Naive thymus-derived CD4-positive, alpha-beta T cell (primary cell): ENCODE results near the gene KIAA1671. TPM values are rescaled to one million over a fixed set of nuclear protein-coding genes. Genes with fewer than 3 reads are reported as not detected.
A peak's percentile ranks its signal among the peaks of the same experiment; 100 is the strongest.

ENCODE experiments used
- ATAC-seq: fragments of 150-1000 bp; cut with Tn5 transposase; 2 replicates; pipeline ENCODE4 v1.10.0; 2021; ENCODE audit warnings: mild to moderate bottlenecking, moderate library complexity
- CTCF ChIA-PET: fragments of 350-600 bp; sonication (Branson Sonifier 250); formaldehyde crosslinking; loops from one replicate; lab custom pipeline; 2021; ENCODE audit warnings: antibody characterized with exemption; lab: Charles Lee
- POLR2A ChIA-PET: fragments of 350-600 bp; sonication (Branson Sonifier 250); formaldehyde crosslinking; loops from one replicate; lab custom pipeline; 2021; ENCODE audit warnings: antibody characterized with exemption, inconsistent platforms; lab: Charles Lee
- DNase-seq, 9 donors: peaks; one replicate each; pipeline versions ENCODE4 v3.0.0 to v3.0.0-alpha.2; 2020 to 2022; ENCODE audit warnings: mixed read lengths in 1 of 9
- H3K27ac ChIP-seq: one replicate; pipeline ENCODE4 v1.7.0; 2013; ENCODE audit warnings: mild to moderate bottlenecking, low read depth, low read length, moderate library complexity
- H3K27me3 ChIP-seq, 2 donors: one replicate each; pipeline ENCODE4 v1.7.0; 2013; ENCODE audit warnings: low read length in 2 of 2, mild to moderate bottlenecking in 2 of 2, moderate library complexity in 2 of 2; ENCODE audit not compliant: control insufficient read depth in 2 of 2, insufficient read depth in 2 of 2
- H3K36me3 ChIP-seq, 3 experiments: 1 replicate in 2 of 3; 2 replicates in 1 of 3; pipeline ENCODE4 v1.7.0; 2013; ENCODE audit warnings: low read length in 3 of 3, mild to moderate bottlenecking in 3 of 3, moderate library complexity in 1 of 3; ENCODE audit not compliant: insufficient read depth in 3 of 3, control insufficient read depth in 2 of 3
- H3K4me1 ChIP-seq, 2 donors: one replicate each; pipeline ENCODE4 v1.7.0; 2013; ENCODE audit warnings: low read length in 2 of 2, mild to moderate bottlenecking in 2 of 2, moderate library complexity in 1 of 2; ENCODE audit not compliant: control insufficient read depth in 2 of 2, insufficient read depth in 2 of 2
- H3K4me3 ChIP-seq: 2 replicates; pipeline ENCODE4 v1.7.0; 2013; ENCODE audit warnings: mild to moderate bottlenecking, low read length
- H3K9me3 ChIP-seq, 3 experiments: 1 replicate in 2 of 3; 2 replicates in 1 of 3; pipeline ENCODE4 v1.7.0; 2013; ENCODE audit warnings: low read length in 3 of 3; ENCODE audit not compliant: control insufficient read depth in 2 of 3
- H3K27ac Mint-ChIP-seq, 9 donors: one replicate each; pipeline ENCODE4 v1.8.0; 2020 to 2022; ENCODE audit warnings: mixed read lengths in 9 of 9, mild to moderate bottlenecking in 8 of 9, moderate library complexity in 5 of 9, inconsistent platforms in 2 of 9
- H3K27me3 Mint-ChIP-seq, 5 donors: one replicate each; pipeline ENCODE4 v1.8.0; 2021 to 2022; ENCODE audit warnings: mixed read lengths in 5 of 5, mild to moderate bottlenecking in 1 of 5
- H3K36me3 Mint-ChIP-seq, 5 donors: one replicate each; pipeline ENCODE4 v1.8.0; 2020 to 2022; ENCODE audit warnings: mixed read lengths in 5 of 5, mild to moderate bottlenecking in 3 of 5, inconsistent platforms in 1 of 5
- H3K4me1 Mint-ChIP-seq, 7 donors: one replicate each; pipeline ENCODE4 v1.8.0; 2020 to 2022; ENCODE audit warnings: mixed read lengths in 7 of 7, mild to moderate bottlenecking in 3 of 7, inconsistent platforms in 1 of 7
- H3K4me3 Mint-ChIP-seq, 10 donors: one replicate each; pipeline ENCODE4 v1.8.0; 2020 to 2022; ENCODE audit warnings: mild to moderate bottlenecking in 10 of 10, mixed read lengths in 10 of 10, moderate library complexity in 6 of 10, inconsistent platforms in 2 of 10
- H3K9me3 Mint-ChIP-seq, 11 donors: one replicate each; pipeline ENCODE4 v1.8.0; 2020 to 2022; ENCODE audit warnings: mixed read lengths in 11 of 11, mild to moderate bottlenecking in 4 of 11, inconsistent platforms in 1 of 11, moderate library complexity in 1 of 11
- intact Hi-C, 2 donors: fragments of 100-400 bp; cut with micrococcal nuclease; formaldehyde crosslinking; loops; one replicate each; pipeline ENCODE4 v1.15.1; 2023
- polyA plus RNA-seq, 2 donors: library from polyadenylated mRNA; unstranded; fragments of 300-500 nt; fragmentation: Illumina TruSeq; gene quantifications; one replicate each; pipeline ENCODE4 v1.2.3, GENCODE V29; 2021
- total RNA-seq, 6 experiments: library from RNA in 5 of 6; stranded (reverse) in 5 of 6; gene quantifications; 1 replicate in 5 of 6; 2 replicates in 1 of 6; pipeline ENCODE4 v1.2.3 and lab custom pipeline; 2021 to 2026

KIAA1671 gene
- total and polyA plus RNA-seq, 7 experiments from 2014 or later, result 0.47 to 19.0 (median 4.2) TPM

DNA sequence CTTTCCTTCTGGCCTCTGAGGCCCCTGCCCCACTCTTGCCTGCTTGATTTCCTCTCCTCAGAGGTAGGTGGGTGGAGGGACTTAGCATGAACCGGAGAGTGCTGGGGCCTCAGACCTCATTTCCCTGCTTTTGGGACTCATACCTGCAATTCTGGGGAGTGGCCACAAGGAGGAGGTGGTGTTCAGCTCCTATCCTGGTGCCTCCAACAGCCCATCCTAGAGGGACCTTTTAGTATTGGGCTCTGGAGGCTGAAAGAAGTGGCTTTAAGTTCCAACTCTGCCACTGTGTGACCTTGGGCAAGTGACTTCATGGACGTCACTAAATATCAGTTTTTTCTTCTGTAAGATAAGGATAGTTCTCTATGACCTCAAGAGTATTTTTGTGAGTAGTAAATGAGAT, 98.6 kb downstream of the KIAA1671 start:
- CTCF ChIA-PET, result interaction anchor here (0.7 to 0.9 kb wide), 2 partner anchors 31 to 1311 kb away, joined by 3 to 4 read pairs; no protein-coding TSS in a partner anchor
- Mint-ChIP-seq H3K9me3 (peaks cover 0 to 14% (median 7%) of the 10 kb centered on the region in 11 donors), H3K27ac (no peak overlapping the region), H3K27me3 (peaks cover 0 to 5% (median 2%) of the 10 kb centered on the region in 5 donors), H3K4me1 (peaks cover 0 to 12% (median 0%) of the 10 kb centered on the region in 7 donors), H3K4me3 (no peak overlapping the region), H3K36me3 (peaks cover 0 to 10% (median 0%) of the 10 kb centered on the region in 5 donors)
- Histone ChIP-seq H3K27me3 (no peaks in the 10 kb centered on the region), H3K36me3 (no peaks in the 10 kb centered on the region), H3K4me3 (no peak overlapping the region), H3K9me3 (peaks cover 0 to 7% (median 0%) of the 10 kb centered on the region in 3 experiments), H3K4me1 (no peaks in the 10 kb centered on the region), H3K27ac (no peak overlapping the region)
- DNase-seq, result no peak
- POLR2A ChIA-PET, result no interaction called here
- ATAC-seq, result no peak
- intact Hi-C loops, result no loop called here

DNA sequence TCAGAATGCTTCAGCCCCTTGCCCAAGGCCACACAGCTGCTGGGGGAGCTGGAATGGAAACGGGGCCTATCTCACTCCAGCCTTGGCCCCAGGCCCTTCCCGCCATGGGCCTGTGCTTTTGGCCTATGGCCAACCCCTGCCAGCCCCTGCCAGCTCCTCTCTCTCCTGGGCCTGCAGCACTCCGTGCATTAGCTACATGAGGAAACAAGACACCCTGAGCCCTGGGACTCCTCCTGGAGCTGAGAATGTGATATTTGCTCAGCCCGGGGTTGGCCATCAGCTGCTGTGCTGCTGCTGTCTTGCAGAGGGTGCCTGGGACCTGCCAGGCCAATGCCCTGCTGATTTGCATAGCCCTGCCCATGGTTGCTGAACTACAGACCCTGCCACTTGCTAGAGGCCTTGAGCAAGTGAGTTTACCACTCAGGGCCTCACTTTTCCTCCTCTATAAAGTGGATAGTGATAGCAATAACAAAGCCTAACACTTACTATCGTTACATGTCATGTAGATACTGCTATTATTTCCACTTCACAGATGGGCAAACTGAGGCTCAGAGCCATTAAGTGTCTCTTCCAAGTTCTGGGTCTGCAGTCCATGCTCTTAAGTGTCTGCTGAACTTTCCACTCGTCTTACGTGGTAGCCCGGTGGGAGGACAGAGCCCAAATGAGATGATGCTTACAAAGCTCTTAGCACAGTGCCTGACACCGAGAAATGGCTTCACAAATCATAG, 99.6 kb downstream of the KIAA1671 start:
- H3K27ac ChIP-seq, result no peak overlapping the region
- Mint-ChIP-seq H3K4me1 (peaks cover 3 to 17% (median 4%) of the 10 kb centered on the region in 7 donors), H3K9me3 (peaks cover 0 to 14% (median 7%) of the 10 kb centered on the region in 11 donors), H3K27ac (no peak overlapping the region), H3K27me3 (peaks cover 0 to 5% (median 2%) of the 10 kb centered on the region in 5 donors), H3K4me3 (no peak overlapping the region), H3K36me3 (peaks cover 0 to 10% (median 0%) of the 10 kb centered on the region in 5 donors)
- ATAC-seq (no peak), DNase-seq (no peak)
- no peak overlapping the region for H3K4me3 ChIP-seq
- POLR2A ChIA-PET, result no interaction called here
- no peaks in the 10 kb centered on the region for H3K4me1 ChIP-seq
- no peaks in the 10 kb centered on the region for H3K27me3 ChIP-seq
- no peaks in the 10 kb centered on the region for H3K36me3 ChIP-seq
- H3K9me3 ChIP-seq, result peaks cover 0 to 7% (median 0%) of the 10 kb centered on the region in 3 experiments
- intact Hi-C loops, result no loop called here
- CTCF ChIA-PET, result no interaction called here

DNA sequence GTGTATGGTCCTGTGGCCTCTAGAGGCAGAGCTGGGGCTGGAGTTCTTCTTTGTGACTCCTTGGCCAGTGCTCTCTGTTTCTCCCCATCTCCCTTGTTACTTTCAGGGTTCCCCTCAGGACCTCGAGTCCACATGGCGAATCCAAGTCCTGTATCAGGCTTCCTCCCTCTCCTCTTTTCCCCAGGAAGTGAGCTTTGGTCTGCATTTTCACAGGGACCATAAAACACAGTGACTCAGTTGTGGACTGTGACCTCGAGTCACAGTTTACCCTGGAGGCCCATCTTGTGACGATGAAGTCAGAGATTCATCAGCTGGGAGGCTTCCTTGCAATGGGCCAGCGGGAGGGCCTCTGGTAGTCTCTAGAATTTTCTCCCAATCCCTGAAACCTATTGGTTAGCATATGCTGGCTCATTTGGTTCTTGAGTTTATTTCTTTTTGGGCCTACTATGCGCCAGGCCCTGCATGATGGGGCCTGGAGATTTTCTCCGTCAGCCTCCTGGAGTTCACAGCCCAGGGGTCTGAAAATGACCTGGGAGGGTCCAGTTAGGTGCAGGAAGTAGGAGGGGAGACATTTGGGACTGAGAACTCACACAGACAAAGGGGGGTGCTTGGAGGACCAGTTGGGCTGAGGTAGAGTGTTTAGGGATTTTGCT, 100.8 kb downstream of the KIAA1671 start:
- Mint-ChIP-seq H3K9me3 (peaks cover 0 to 14% (median 7%) of the 10 kb centered on the region in 11 donors), H3K4me1 (peaks cover 5 to 21% (median 7%) of the 10 kb centered on the region in 7 donors), H3K27me3 (no peaks in the 10 kb centered on the region), H3K36me3 (peaks cover 0 to 10% (median 0%) of the 10 kb centered on the region in 5 donors), H3K4me3 (no peak overlapping the region), H3K27ac (peak overlapping the region in 1 of 9 donors; percentile 63)
- no peak overlapping the region for H3K4me3 ChIP-seq
- H3K36me3 ChIP-seq, result no peaks in the 10 kb centered on the region
- no peaks in the 10 kb centered on the region for H3K27me3 ChIP-seq
- ATAC-seq, result no peak
- H3K27ac ChIP-seq, result no peak overlapping the region
- no peaks in the 10 kb centered on the region for H3K4me1 ChIP-seq
- ChIA-PET POLR2A (no interaction called here), CTCF (interaction anchor here (0.6 kb wide), 1 partner anchor 28 kb away, joined by 3 read pairs; no protein-coding TSS in a partner anchor)
- DNase-seq, result no peak
- peaks cover 0 to 7% (median 0%) of the 10 kb centered on the region in 3 experiments for H3K9me3 ChIP-seq
- intact Hi-C loops, result no loop called here

DNA sequence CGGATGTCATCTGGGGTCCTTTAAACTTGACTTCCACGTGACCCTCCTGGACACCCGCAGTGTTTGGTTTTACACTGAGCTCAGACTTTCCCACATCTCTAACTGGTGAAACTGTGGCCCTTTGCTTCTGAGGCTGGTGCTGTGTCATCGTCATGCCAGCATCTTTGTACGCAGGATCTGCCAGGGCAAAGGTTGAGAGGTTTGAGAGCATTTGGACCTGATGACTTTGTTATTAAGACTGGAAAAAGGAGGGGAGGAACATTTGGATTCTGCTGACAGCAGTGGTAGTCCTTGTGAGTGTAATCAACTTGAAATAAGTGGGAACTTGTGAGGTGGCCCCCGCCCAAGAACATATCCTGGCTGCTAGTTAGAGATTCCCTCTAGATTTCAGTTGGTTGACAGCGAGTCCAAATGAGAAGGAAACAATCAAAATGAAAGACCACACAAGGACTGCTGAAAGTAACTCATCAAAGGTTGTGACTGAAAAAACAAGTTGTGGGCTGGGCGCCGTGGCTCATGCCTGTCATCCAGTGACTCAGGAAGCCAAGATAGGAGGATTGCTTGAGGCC, 102.5 kb downstream of the KIAA1671 start:
- intact Hi-C loops, result no loop called here
- Histone ChIP-seq H3K27me3 (no peaks in the 10 kb centered on the region), H3K27ac (no peak overlapping the region), H3K4me3 (no peak overlapping the region), H3K9me3 (peaks cover 0 to 7% (median 0%) of the 10 kb centered on the region in 3 experiments), H3K36me3 (no peaks in the 10 kb centered on the region), H3K4me1 (no peaks in the 10 kb centered on the region)
- Mint-ChIP-seq H3K36me3 (peaks cover 0 to 10% (median 0%) of the 10 kb centered on the region in 5 donors), H3K27ac (peak overlapping the region in 3 of 9 donors; percentile 36 to 46 (median 38)), H3K4me3 (peak overlapping the region in 1 of 10 donors; percentile 4), H3K9me3 (peaks cover 0 to 14% (median 7%) of the 10 kb centered on the region in 11 donors), H3K27me3 (no peaks in the 10 kb centered on the region), H3K4me1 (peaks cover 5 to 25% (median 7%) of the 10 kb centered on the region in 7 donors)
- CTCF ChIA-PET, result interaction anchor here (0.7 to 1.0 kb wide), 5 partner anchors 14 to 117 kb away, joined by 3 read pairs; no protein-coding TSS in a partner anchor
- POLR2A ChIA-PET, result interaction anchor here (2.1 kb wide), 1 partner anchor 13 kb away, joined by 6 read pairs; no protein-coding TSS in a partner anchor
- peak; percentile 78 for ATAC-seq
- peak in 1 of 9 donors; percentile 59 for DNase-seq

DNA sequence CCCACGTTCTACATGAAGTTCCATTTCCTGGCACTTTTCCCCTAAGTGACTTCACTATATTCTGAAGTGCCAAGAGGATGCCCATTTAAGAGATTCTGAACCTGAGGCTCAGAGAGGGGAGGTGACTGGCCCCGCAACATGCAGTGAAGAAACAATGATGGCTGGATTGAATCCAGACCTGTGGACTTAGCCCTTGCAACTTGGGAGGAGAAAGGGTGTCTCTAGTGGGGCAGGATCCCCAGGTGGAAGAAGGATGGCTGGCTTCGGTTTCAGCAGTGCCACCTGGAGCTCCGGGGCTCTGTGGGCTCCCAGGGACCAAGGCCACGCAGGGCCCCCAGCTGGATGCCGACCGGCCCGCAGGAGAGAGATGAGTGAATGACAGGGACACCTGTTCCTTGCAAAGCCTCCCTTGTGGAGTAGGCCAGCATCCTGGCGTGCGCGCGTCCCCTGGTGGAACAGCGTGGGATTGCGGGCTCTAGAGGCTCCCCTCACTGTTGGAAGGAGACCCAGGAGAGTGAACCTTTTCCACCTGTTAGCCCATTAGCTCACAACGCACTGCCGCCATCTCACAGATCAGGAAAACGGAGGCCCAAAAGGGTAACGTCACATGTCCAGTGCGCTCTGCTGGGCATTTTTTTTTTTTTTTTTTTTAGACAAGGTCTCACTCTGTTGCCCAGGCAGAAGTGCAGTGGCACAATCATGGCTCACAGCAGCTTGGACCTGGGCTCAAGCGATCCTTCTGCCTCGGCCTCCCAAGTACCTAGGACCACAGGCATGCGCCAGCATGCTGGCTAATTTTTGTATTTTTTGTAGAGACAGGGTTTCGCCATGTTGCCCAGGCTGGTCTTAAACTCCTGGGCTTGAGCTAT, 104.7 kb downstream of the KIAA1671 start:
- DNase-seq (peak; percentile 23 to 86 (median 64)), ATAC-seq (peak; percentile 76)
- H3K27ac Mint-ChIP-seq, result peak overlapping the region in 3 of 9 donors; percentile 67 to 75 (median 72)
- Histone ChIP-seq H3K36me3 (no peaks in the 10 kb centered on the region), H3K27me3 (no peaks in the 10 kb centered on the region), H3K4me3 (no peak overlapping the region), H3K27ac (no peak overlapping the region), H3K9me3 (no peaks in the 10 kb centered on the region), H3K4me1 (peaks cover 16 to 18% of the 10 kb centered on the region in 2 donors)
- no peaks in the 10 kb centered on the region for H3K27me3 Mint-ChIP-seq
- H3K9me3 Mint-ChIP-seq, result peaks cover 0 to 2% (median 0%) of the 10 kb centered on the region in 11 donors
- POLR2A ChIA-PET, result interaction anchor here (1.6 kb wide), 1 partner anchor 23 kb away, joined by 3 read pairs; no protein-coding TSS in a partner anchor
- peaks cover 0 to 2% (median 0%) of the 10 kb centered on the region in 5 donors for H3K36me3 Mint-ChIP-seq
- CTCF ChIA-PET, result interaction anchor here (0.6 to 2.0 kb wide), 8 partner anchors 8 to 116 kb away, joined by 3 to 10 read pairs (median 4); no protein-coding TSS in a partner anchor
- intact Hi-C loops, result loop anchor here (1.0 kb wide), 2 partner anchors 105 to 119 kb away; partner anchors contain the start of gene KIAA1671 (in 1 of the 2)
- H3K4me1 Mint-ChIP-seq, result peaks cover 19 to 42% (median 26%) of the 10 kb centered on the region in 7 donors
- no peak overlapping the region for H3K4me3 Mint-ChIP-seq
